Panc1 (cell line): ENCODE measurements around the gene LRRC45. TPM values are rescaled to one million over a fixed set of nuclear protein-coding genes. Genes with fewer than 3 reads are reported as not detected.

Source experiments
- ATAC-seq: fragments of 200-7000 bp; cut with Tn5 transposase; 2 replicates; pipeline ENCODE4 v1.9.1; 2020; ENCODE audit warnings: mild to moderate bottlenecking, moderate library complexity
- BruUV-seq: library from RNA; stranded (reverse); fragments of 400-500 nt; replicated peaks from 2 replicates; lab custom pipeline; 2021; lab: Mats Ljungman, UMichigan
- CTCF ChIA-PET: fragments of 300-600 bp; sonication (Branson Sonifier 250); formaldehyde crosslinking; loops from one replicate; lab custom pipeline; 2022; ENCODE audit warnings: antibody characterized with exemption; lab: Charles Lee
- POLR2A ChIA-PET: fragments of 300-600 bp; sonication (Branson Sonifier 250); formaldehyde crosslinking; loops from one replicate; lab custom pipeline; 2022; ENCODE audit warnings: antibody characterized with exemption; lab: Charles Lee
- DNase-seq: peaks from one replicate; pipeline ENCODE4 v3.0.0-alpha.2; 2010; ENCODE audit warnings: low read depth, low spot score
- H3K27ac ChIP-seq: 2 replicates; pipeline ENCODE4 v1.5.1; 2011; ENCODE audit warnings: mild to moderate bottlenecking, low read length, inconsistent platforms
- H3K27me3 ChIP-seq: fragments of 200-500 bp; sonication (Bioruptor generic); 2 replicates; pipeline ENCODE4 v1.6.0; 2014; ENCODE audit warnings: low read length, inconsistent platforms; ENCODE audit not compliant: control insufficient read depth, insufficient read depth
- H3K36me3 ChIP-seq: fragments of 200-500 bp; sonication (Bioruptor generic); 2 replicates; pipeline ENCODE4 v1.5.1; 2014; ENCODE audit warnings: inconsistent platforms, mild to moderate bottlenecking, low read length, moderate library complexity; ENCODE audit not compliant: control insufficient read depth, insufficient read depth
- H3K4me1 ChIP-seq: 2 replicates; pipeline ENCODE4 v1.5.1; 2011; ENCODE audit warnings: inconsistent platforms, mild to moderate bottlenecking, low read length, moderate library complexity; ENCODE audit not compliant: control insufficient read depth, insufficient read depth
- H3K4me3 ChIP-seq, 2 experiments: 2 replicates each; pipeline ENCODE4 v1.5.1; 2011 to 2012; ENCODE audit warnings: low read depth in 2 of 2, low read length in 2 of 2, mild to moderate bottlenecking in 2 of 2, inconsistent platforms in 1 of 2, moderate library complexity in 1 of 2
- H3K9me3 ChIP-seq: fragments of 200-500 bp; sonication (Bioruptor generic); 2 replicates; pipeline ENCODE4 v1.5.1; 2014; ENCODE audit warnings: low read depth, mild to moderate bottlenecking, inconsistent platforms, low read length, moderate library complexity; ENCODE audit not compliant: control insufficient read depth, insufficient read depth
- CTCF ChIP-seq: fragments of 450-650 bp; IDR thresholded peaks from 2 replicates; pipeline ENCODE4 v1.5.1; 2017; ENCODE audit warnings: mild to moderate bottlenecking
- POLR2AphosphoS5 ChIP-seq: IDR thresholded peaks from 2 replicates; pipeline ENCODE4 v1.6.1; 2012; ENCODE audit warnings: mild to moderate bottlenecking, low read depth, low read length, moderate library complexity
- REST ChIP-seq, 2 experiments: IDR thresholded peaks; 2 replicates each; pipeline ENCODE4 v1.6.1; 2011 to 2012; ENCODE audit warnings: low read depth in 2 of 2, control low read depth in 1 of 2, low read length in 1 of 2, mild to moderate bottlenecking in 1 of 2, moderate library complexity in 1 of 2; ENCODE audit not compliant: insufficient read depth in 1 of 2
- SIN3A ChIP-seq: IDR thresholded peaks from 2 replicates; pipeline ENCODE4 v1.6.1; 2012; ENCODE audit warnings: low read depth, mild to moderate bottlenecking, low read length, moderate library complexity, borderline replicate concordance; ENCODE audit not compliant: insufficient read depth
- TCF7L2 ChIP-seq: IDR thresholded peaks from 2 replicates; pipeline ENCODE4 v1.6.1; 2011; ENCODE audit warnings: mild to moderate bottlenecking, low read depth, low read length, inconsistent platforms
- in situ Hi-C: cut with HindIII; loops from 2 replicates; pipeline ENCODE4 v1.10.0; 2016; ENCODE audit warnings: low sequenced_read_pairs, low pct_unique_long_range_greater_than_20kb
- intact Hi-C: fragments of 100-400 bp; cut with micrococcal nuclease; formaldehyde crosslinking; loops from one replicate; pipeline ENCODE4 v1.10.0; 2022; ENCODE audit not compliant: unreplicated experiment
- total RNA-seq: library from RNA; stranded (reverse); gene quantifications from one replicate; pipeline ENCODE4 v1.2.1, GENCODE V29; 2021; ENCODE audit not compliant: unreplicated experiment

Gene LRRC45
- total RNA-seq, 1 experiment from 2014 or later = 29.9 TPM

DNA sequence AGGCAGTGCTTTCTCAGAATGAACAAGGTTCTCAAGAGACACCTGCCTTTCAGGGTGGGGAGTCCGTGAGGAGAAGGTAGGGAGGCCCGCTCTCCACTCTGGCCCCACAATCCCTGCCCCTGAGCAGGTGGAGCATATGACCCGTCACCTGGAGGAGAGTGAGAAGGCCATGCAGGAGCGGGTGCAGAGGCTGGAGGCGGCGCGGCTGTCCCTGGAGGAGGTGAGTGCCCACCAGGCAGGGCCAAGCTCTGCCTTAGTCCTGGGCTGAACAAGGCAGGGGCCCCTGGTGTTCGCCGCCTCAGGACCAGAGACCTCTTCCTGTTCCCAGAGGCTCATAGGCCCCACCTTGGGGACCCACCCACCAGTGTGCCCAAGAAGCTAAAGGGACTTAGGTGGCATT, 5.9 kb downstream of the LRRC45 start:
- CTCF ChIA-PET = no interaction called here

DNA sequence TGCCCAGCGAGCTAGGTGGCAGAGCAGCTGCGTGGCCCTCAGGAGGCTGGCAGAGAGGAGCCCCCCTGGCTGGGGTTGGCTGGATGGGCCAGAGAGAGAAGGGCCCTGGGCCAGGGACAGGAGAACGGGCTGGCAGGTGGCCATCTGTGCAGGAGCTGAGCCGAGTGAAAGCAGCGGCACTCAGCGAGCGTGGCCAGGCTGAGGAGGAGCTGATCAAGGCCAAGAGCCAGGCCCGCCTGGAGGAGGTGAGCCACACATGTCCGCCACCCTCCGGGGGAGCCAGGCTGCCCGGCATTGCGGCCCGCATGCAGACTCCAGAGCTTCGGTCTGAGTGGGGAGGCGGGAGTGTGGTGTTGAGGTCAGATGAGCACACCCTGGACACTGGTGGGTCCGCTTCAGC, 6.3 kb downstream of the LRRC45 start:
- CTCF ChIA-PET = interaction anchor here (1.7 kb wide), 1 partner anchor 125 kb away, joined by 5 read pairs; no protein-coding TSS in a partner anchor
- DNase-seq = no peak
- no TSS peak for BruUV-seq
- Histone ChIP-seq H3K4me1 (peaks cover 13% of the 10 kb centered on the region), H3K9me3 (no peaks in the 10 kb centered on the region), H3K27ac (no peak overlapping the region), H3K36me3 (peaks cover 2% of the 10 kb centered on the region; the same call in 1 of the 2 replicates), H3K4me3 (no peak overlapping the region), H3K27me3 (no peaks in the 10 kb centered on the region)
- POLR2A ChIA-PET = no interaction called here
- intact Hi-C loops = loop anchor here (10.0 kb wide), 1 partner anchor 165 kb away; the partner anchor contains the start of gene P4HB
- no peak for TF ChIP-seq SIN3A
- no peak for TF ChIP-seq TCF7L2
- TF ChIP-seq REST (IDR thresholded peaks at IDR 0.05; ENCODE audit: insufficient read depth in 1 of 2, low read depth in 2 of 2, low read length in 1 of 2) = no peak
- no peak for TF ChIP-seq CTCF
- no peak for TF ChIP-seq POLR2AphosphoS5
- in situ Hi-C loops = no loop called here
- no peak for ATAC-seq

More for the DNA sequence above, 5.9 kb downstream of the LRRC45 start:
- in situ Hi-C loops = no loop called here
- POLR2A ChIA-PET = no interaction called here
- TF ChIP-seq CTCF (no peak), TCF7L2 (no peak), REST (IDR thresholded peaks at IDR 0.05; ENCODE audit: insufficient read depth in 1 of 2, low read depth in 2 of 2, low read length in 1 of 2) (no peak)
- Histone ChIP-seq H3K9me3 (no peaks in the 10 kb centered on the region), H3K27ac (no peak overlapping the region), H3K4me1 (peaks cover 14% of the 10 kb centered on the region), H3K4me3 (no peak overlapping the region), H3K36me3 (peaks cover 2% of the 10 kb centered on the region; the same call in 1 of the 2 replicates), H3K27me3 (no peaks in the 10 kb centered on the region)
- DNase-seq = no peak
- BruUV-seq = no TSS peak
- intact Hi-C loops = loop anchor here (10.0 kb wide), 1 partner anchor 164 kb away; the partner anchor contains the start of gene P4HB
- ATAC-seq = no peak
